ENCODE data around the gene GPR158.

GPR158 gene

DNA sequence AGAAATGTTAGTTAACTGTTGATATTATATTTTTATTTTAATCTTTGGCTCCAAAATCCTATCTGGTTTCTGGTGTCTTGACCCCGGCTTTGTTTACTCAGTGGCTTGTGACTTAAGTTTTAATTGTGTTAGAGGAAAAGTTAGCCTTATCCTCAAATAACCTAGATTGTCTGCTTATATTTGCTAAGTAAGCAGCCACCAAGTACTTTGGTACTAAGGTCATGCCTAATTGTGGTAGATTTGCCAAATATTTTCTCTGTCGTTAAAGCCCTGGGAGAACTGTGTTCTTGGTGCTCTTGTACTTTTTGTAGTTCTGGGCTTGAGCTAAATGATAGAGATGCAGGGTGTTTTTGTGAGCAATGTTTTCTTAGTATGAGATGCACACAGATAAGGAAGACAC lies 34.8 kb downstream of the GPR158 start:
- no peak for DNase-seq

DNA sequence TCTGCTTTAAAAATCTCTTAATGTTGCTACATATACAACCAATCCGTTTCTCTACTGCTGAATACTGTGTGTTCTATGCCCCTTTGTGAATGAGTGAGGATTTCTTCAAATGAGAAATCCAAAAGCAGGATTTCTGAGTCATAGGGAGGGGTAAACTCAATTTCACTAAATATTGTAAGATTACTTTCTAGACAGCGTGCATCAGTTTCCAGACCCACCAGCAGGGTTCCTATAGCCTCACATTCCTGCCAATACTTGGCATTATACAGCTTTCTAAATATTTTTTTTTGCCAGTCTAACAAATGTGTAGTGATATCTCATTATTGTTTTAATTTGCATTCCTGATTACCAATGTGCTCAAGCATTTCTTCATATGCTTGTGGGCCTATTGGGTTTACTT lies 35.5 kb downstream of the GPR158 start:
- no peak for DNase-seq

DNA sequence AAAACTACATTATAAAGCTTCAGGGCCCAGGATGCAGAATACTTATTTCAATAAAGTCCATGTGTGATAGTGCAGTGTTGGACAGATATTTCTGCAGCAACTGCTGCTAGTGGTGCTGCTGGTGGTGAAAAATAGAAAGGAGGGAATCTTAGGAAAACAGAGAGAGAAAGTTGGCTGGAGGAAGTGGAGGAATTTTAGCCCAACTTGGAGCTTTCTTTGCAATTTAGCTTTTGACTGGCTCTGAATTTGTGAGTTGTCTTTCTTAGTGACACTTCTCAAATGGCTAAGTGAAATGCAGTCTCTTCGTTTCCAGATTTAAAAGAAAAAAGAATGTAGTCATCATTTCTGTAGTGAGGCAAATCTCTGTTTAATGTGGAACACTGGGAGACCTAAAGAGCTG lies 45.4 kb downstream of the GPR158 start:
- DNase-seq = no peak

DNA sequence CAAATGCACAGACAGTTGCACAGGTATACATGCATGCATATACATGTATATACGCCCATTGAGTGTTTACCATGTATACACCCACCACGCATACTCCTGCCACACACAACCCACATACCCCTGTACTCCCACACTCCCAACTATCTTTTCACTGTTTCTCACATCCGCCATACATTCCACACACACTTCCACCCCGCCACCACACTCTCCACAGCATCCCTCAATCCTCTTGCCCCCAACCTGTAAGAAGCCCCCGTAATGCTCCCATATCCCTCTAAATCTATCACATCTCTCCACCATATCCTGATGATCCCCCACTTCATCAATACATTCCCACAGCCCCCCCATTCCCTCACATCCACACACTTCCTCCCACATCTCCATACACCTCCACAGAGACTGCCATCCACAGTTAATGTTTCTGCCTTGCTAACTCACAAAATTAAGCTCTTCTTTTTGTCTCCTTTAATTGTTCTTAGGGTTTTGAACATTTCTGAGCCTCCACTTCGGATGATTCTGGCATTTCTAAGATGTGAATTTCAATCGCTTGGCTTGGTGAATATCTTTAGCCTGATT lies 47.4 kb downstream of the GPR158 start:
- no peak for DNase-seq

DNA sequence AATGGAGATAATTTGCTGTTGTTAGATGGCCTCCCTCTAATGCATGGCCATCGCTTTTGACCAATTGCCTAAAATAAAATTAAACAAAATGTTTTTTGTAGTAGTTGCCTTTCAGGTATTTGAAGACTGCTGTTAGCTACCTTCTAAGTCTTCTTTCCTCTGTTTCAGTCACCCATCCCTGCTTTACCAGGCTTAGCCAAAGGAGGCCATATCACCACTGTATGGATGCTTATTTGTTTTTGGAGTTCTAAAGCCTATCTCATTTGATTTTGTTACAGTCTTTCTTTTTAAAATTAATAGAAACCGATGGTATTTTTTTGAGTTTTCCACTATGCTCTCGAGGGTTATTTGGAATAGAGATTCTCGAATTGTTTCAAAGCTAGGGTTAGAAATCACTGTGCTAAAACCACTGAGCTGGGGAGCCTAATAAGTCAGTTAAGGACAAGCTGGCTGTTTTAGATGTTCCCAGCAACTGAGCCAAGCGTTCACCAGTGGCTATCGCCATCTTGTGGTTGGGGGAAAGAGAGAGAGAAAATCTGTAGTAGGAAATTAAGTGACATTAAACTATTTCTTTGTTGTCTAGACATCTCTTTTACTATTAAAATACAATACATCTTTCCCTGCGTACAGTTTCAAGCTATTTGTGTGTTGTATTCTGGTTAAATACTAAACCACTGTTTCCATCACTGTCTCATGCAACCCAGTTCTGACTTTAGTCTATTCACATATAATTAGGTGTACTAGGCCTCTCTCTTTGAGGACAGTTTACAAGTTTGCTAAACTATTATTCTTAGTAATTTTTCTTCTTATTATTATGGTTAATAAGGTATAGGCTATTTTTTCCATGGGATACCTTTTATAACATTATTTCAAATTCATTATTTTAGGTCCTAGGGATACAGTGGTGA lies 52.2 kb downstream of the GPR158 start:
- peak; percentile 1 for DNase-seq

DNA sequence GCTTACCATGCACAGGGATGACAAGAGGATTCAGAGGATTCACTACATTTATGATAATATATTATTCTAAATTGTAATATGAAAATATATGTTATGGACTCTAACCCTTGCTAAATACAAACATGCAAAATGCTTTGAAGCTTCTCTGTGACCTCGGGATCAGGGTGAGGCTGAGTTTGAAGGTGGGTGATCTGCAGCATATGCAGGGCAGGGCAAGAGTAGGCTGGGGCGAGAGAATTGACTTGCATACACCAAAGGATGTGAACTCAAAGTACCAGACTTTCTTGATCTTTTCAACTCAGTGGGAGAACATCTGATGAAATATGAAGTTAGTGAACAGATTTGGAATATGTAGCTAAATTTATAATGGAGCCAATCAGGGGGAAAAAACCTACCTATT lies 57.0 kb downstream of the GPR158 start:
- no peak for DNase-seq

DNA sequence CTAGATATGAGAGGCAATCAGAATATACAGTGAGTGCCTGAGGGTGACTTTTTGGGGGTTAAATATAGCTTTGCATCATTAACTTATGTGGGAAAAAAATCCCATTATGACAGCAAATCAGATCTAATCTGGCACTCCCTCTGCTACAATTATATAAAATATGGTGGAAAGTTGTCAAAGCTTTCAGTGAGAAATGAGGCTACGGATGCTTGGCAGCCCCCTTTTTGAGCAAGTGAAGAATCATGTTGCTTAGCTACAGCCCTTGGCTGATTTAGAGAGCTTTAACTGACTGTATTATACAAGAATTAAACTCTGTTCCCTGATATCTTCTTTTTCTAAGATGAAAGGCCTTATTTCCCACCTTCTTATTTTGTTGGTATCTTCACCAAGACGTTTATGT lies 57.4 kb downstream of the GPR158 start:
- DNase-seq = no peak

DNA sequence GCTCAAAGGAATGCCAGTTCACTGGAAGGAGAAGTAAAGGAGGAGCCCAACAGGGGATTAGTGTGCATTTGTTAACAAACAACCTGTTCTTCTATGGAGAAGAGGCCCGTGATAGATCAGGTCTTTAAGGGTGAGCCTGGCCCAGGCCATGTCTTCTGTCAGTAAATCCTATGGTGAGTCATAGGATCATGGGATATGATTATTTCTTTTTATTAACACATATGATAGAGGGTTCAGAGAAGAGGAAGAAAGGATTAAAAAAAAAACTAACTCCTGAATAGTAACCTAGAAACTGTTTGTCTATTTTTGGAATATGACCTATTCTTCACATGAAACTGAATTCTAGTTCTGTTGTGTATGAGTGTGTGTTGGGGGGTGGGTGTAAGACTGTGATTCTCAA lies 70.4 kb downstream of the GPR158 start:
- no peak for DNase-seq

DNA sequence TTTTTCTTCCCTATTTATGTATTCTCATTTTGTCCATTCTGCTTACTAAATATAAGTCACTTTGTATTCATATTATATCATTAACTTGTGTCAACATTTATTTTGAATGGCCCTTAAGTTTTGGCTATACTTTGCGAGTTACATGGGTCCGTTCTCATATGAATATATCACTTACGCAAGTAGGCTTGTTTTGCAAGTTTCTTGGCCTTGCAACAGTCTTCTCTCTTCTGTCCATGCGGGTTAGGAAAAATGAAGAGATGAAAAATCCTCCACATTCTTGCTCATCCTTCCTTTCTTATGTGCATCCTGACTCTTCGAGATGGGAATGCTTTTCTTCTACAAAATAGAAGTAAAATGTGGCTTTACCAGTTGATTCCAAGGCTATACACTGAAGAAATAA lies 82.8 kb downstream of the GPR158 start:
- no peak for DNase-seq

DNA sequence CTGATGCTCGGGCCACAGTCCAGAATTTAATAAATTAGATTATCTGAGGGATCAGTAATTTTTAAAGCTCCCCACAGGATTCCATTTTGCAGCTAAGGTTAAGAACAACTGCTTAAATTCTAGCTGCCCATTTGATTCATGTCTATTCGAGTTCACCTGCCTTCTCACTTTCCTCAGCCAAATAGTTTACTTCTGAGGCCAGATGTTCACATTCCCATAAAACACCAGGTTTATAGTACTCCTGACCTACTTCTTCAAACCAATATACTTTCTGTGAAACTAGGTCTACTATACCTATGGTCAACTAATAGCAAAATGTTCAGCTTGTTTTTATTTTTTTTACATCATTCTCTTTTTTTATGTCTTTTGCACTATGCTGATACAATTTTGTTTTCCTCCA lies 86.3 kb downstream of the GPR158 start:
- no peak for DNase-seq

DNA sequence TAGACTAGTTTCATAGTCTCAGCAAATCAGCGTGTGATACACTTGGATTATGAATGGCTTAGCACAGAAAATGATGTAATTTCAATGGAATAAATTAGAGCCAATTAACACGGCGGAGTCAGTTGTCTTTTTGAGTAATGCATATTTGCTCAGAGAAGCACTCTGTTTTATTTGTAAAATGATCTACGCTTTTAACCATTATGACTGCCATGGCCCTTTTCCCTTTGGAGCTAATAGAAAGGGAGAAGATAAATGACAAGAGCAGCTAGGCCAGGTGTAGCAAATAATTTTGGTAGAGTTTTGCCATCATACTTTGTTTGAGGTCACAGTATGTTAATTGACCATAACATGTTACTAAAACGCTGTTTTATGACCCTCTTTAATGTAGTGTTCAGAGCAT lies 86.8 kb downstream of the GPR158 start:
- no peak for DNase-seq

DNA sequence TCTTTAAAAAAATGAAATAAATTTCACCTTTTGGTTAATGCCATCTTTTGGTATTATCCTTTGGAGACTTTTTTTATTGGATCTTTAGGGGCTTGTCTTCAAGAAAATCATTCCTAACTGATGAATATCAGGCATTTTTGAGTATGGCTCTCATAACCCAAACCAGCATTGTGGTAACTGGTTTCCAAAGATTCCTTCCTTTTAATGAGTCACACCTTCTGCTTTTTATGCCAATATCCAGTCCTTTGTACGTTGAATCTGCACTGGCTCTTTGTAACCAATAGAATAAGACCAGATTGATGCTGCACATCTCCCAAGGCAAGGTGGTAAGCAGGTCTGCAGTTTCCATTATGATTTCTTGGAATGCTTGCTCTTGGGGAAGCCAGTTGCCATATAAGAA lies 89.1 kb downstream of the GPR158 start:
- DNase-seq = no peak

DNA sequence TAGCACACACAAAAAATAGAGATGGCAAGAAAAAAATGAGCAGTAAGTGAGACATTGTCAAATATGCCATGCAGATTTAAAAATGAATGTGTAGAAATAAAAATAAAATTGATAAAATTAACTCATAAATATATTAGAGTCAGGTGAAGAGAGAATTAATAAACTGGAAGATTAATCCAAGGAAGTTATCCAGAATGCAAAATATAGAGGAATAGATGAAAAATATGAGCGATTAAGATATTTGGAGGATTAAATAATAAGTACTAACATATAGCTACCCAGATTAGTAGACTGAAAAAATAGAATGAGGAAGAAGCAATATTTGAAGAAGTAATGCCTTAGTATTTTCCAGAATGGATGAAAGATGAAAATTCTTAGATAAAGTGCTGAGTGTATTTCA lies 103.4 kb downstream of the GPR158 start:
- DNase-seq = no peak

DNA sequence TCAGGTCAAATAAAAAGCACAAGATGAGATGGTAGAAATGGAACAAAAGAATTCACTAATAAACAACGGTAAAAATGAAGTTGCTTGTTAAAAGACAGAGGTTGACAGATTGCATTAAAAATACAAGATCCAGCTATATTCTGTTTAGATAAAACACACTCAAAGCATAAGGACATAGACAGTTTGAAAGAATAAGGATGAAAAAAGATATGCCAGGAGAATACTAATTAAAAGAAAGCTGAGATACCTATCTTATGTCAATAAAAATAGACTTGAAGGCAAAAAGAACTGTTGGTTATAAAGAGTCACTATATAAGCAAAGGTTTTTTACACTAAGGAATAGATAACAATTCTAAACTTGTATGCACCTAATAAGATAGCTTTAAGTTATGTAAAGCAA lies 105.3 kb downstream of the GPR158 start:
- no peak for DNase-seq

DNA sequence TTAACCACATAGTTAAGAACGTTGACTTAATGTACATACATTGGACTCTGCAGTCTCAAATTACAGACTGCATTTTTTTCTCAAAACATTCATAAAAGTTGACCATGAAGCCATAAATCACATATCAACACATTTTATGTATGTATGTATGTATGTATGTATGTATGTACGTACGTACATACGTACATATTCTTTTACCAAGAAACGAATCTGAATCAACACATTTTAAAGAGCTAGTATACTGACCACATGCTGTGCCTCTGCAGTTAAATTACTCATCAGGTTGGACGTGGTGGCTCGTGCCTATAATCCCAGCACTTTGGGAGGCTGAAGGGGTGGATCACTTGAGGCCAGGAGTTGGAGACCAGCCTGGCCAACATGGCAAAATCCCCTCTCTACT lies 105.8 kb downstream of the GPR158 start:
- DNase-seq = no peak

DNA sequence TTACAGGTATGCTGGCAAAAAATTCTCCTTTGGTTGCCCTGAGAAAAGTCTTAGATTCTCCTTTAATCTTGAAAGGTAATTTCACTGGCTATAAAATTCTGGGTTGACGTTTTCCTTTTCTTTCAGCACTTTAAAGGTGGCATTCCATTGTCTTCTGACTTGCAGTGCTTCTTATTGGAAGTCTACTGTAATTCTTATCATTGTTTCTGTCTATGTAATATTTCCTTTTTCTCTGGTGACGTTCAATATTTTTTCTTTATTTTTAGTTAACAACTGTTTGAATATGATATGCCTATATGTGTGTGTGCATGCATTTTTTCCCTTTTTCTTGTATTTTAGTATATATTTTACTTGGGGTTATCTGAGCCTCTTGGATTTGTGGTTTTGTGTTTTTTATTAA lies 111.0 kb downstream of the GPR158 start:
- no peak for DNase-seq

DNA sequence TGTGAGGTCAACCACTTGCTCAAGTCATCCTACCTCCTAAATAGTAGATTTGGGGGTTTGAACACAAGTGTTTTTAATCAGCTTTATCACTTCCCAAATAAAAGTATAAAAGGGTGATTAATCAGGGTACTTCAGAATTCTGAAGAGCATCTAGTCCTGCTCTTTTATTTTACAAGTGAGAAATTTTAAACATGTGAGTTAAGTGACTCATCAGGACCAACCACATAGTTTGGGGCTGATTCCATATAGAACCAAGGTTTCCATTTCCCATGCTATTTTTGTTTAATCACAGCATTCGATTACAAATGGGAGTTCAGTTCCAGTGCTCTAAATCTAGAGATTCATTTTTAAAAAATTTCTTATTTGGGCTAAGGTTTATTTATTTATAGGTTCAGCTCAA lies 113.4 kb downstream of the GPR158 start:
- DNase-seq = no peak

DNA sequence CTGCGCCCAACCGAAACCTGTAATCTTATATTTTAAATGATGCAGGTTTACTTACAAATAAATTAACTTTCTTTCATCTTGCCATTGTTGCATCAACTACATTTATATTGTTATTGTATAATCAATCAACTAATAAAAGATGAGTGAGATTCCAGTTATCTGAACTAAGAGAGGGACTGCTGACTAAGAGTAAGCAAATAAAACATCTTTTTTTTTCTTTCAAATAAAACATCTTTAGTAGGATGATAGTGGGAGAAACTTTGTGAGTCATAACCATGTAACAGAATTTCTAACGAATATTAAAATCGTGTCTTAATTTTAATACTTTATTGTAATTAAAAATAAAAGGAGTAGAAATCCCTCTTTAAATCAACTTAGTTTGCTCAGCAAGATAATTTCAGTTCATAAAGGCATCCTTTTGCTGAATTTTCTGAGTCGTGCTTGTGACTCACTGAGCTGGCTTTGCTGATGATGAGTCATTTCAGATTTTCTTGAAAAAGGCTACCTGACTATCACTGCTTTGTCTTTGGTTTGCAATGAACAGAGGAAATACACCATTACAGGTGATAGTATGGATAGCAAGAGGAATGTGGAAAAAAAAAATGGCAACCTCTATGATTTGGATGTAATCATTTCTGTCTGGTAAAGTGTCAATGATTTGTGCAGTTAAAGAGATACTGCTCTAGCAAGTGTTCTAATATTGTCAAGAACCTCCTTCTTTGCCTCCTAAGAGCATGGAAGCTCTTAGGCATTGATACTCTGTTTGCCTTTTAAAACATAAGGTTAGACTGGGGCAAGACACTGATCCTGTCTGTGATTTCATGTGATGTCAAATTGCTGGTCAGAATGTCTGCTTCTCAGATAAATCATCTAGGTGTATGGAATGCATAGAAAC lies 119.5 kb downstream of the GPR158 start:
- DNase-seq = no peak

DNA sequence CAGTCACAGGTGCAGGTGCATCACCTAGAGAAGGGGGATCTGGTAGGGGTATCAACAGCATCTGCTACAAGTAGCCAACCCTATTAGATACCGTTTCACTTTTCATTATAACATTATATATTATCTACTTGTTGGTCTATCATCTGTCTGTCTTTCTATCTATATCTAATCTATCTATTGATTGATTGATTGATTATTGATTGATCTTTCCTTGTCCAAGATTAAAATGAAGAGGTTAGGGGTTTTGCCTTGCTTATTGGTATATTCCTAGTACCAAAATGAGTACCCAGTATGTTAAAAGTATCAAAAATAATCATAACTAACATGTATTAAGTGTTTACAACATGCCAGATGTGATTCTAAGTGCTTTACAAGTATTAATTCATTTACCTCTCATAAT lies 121.5 kb downstream of the GPR158 start:
- DNase-seq = no peak

DNA sequence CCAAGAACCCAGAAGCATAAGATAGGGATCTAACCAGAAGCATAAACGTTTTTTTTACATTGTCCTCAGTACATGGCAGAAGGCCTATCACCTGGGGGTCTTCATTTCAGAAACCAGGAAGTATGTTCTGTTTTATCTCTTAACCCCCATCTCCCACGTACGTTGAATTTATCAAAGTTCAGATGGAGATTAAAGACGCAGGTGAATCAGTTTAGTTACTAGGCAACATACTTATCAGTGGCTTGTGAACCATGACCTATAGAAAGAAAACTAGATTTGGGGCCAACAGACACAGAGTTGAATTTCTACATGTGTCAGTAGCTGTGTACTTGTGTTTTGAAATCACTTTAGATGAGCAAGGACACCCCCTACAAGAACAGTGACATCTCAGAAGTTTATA lies 122.7 kb downstream of the GPR158 start:
- DNase-seq = no peak

DNA sequence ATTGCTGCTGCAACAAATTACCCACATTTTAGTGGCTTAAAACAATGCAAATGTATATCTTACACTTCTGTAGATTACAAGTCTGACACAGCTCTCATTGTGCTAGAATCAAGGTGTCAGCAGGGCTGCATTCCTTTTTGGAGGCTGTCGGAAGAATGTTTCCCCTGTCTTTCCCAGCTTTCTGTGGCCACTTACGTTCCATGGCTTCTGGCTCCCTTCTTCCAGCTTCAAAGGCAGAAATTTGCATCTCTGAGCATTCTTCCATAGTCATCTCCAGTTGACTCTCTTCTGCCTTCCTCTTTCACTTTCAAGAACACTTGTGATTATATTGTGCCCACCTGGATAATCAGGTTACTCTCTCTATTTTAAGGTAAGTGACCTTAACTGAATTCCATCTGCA lies 125.3 kb downstream of the GPR158 start:
- DNase-seq = no peak

DNA sequence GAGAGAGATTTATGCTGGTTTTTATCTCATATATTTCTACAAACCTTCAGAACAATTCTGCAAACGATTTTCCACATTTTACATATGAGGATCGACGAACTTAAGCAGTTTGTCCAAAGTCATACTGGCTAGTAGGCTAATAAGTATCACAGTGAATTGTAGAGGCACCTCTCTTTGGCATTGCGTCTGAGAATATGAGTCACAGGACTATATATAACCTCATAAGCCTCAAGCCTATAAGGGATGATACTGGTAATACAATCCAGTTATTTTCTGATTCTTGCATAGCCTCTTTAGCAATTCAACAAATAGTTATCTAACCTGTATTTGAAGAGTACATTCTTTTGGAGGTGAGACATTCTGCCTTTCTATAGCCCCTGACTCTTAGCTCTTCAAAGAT lies 129.8 kb downstream of the GPR158 start:
- no peak for DNase-seq

DNA sequence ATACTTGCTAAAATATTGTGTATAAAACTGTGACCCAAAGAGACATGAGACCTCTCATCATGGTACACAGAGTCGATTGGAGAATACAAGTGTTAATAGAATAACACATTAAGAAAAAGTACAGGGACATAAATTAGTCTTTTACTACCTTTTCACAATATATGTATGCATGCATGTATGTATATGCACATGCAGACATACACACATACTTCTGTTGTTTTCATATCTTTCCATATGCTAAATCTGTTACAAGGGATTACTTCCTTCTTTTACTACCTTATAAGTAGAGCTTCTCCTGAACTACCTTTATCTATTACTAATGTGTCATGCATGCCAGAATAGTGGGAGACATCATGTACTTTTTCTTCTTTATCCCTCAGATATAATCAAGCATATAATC lies 131.6 kb downstream of the GPR158 start:
- no peak for DNase-seq

DNA sequence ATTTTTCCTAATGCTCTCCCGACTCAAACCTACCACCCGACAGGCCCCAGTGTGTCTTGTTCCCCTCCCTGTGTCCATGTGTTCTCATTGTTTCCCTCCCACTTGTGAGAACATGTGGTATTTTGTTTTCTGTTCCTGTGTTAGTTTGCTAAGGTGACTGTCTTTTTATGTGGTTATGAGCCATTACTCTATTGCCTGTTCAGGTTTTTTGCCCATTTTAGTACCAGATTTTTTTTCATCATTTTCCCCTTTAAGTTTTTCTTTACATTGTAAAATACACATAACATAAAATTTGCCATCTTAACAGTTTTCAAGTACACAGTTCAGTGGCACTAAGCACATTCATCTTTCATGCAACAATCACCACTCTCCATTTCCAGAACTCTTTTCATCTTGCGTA lies 133.5 kb downstream of the GPR158 start:
- DNase-seq = no peak
